Endothelial cell of umbilical vein (primary cell): ENCODE data around the gene SVEP1. TPM values are rescaled to one million over a fixed set of nuclear protein-coding genes. Genes with fewer than 3 reads are reported as not detected.

ENCODE experiments used
- BruUV-seq: library from RNA; stranded (reverse); fragments of 400-500 nt; replicated peaks from 2 replicates; lab custom pipeline; 2021; lab: Mats Ljungman, UMichigan
- CTCF ChIA-PET: fragments of 300-600, 350-600 bp; sonication (Branson Sonifier 250); formaldehyde crosslinking; loops from one replicate; lab custom pipeline; 2021; ENCODE audit warnings: antibody characterized with exemption, inconsistent platforms; lab: Charles Lee
- POLR2A ChIA-PET: fragments of 300-600, 350-600 bp; sonication (Branson Sonifier 250); formaldehyde crosslinking; loops from one replicate; lab custom pipeline; 2021; ENCODE audit warnings: antibody characterized with exemption, inconsistent platforms; lab: Charles Lee
- DNase-seq: peaks from one replicate; pipeline ENCODE4 v3.0.0-alpha.2; 2011; ENCODE audit warnings: low read depth, low spot score
- FAIRE-seq: peaks from 2 replicates; lab custom pipeline; 2011; peaks lifted over from hg19 to GRCh38; lab: Jason Lieb, UNC
- H2AFZ ChIP-seq: 2 replicates; pipeline ENCODE4 v1.6.0; 2012; ENCODE audit warnings: low read depth, low read length, control low read depth, inconsistent platforms
- H3K27ac ChIP-seq: 2 replicates; pipeline ENCODE4 v1.5.1; 2011; ENCODE audit warnings: low read depth, mild to moderate bottlenecking, control low read depth, low read length, moderate library complexity; ENCODE audit not compliant: insufficient read depth
- H3K27me3 ChIP-seq, 2 experiments: 2 replicates each; pipeline versions ENCODE4 v1.6.0 to v1.6.1; 2011; ENCODE audit warnings: low read length in 2 of 2, mixed read lengths in 1 of 2; ENCODE audit not compliant: control insufficient read depth in 2 of 2, insufficient read depth in 2 of 2
- H3K36me3 ChIP-seq, 2 experiments: 2 replicates in 1 of 2; 3 replicates in 1 of 2; pipeline ENCODE4 v1.5.1; 2011; ENCODE audit warnings: low read length in 2 of 2, mild to moderate bottlenecking in 1 of 2, moderate library complexity in 1 of 2; ENCODE audit not compliant: control insufficient read depth in 2 of 2, insufficient read depth in 2 of 2; ENCODE audit errors: extremely low read depth in 1 of 2
- H3K4me1 ChIP-seq: 3 replicates; pipeline ENCODE4 v1.5.1; 2011; ENCODE audit warnings: mild to moderate bottlenecking, low read length; ENCODE audit not compliant: control insufficient read depth, insufficient read depth; ENCODE audit errors: extremely low read depth
- H3K4me2 ChIP-seq: 2 replicates; pipeline ENCODE4 v1.6.1; 2011; ENCODE audit warnings: low read length, control low read depth, mixed read lengths; ENCODE audit not compliant: insufficient read depth
- H3K4me3 ChIP-seq, 3 experiments: fragments of 200-600 bp in 1 of 3; sonication (generic), shearing (Covaris generic) in 1 of 3; replicated peaks in 1 of 3; 2 replicates each; pipeline ENCODE4 v1.5.1; 2011 to 2016; ENCODE audit warnings: control low read depth in 3 of 3, low read length in 3 of 3, mild to moderate bottlenecking in 2 of 3, inconsistent platforms in 1 of 3, low read depth in 1 of 3, moderate library complexity in 1 of 3; ENCODE audit not compliant: insufficient read depth in 1 of 3
- H3K79me2 ChIP-seq: 2 replicates; pipeline ENCODE4 v1.6.0; 2012; ENCODE audit warnings: low read length, inconsistent platforms; ENCODE audit not compliant: control insufficient read depth, insufficient read depth
- H3K9ac ChIP-seq: replicated peaks from 2 replicates; pipeline ENCODE3; 2011; ENCODE audit warnings: low read length, control low read depth; ENCODE audit not compliant: insufficient read depth; ENCODE audit errors: extremely low read depth
- H3K9me1 ChIP-seq: replicated peaks from 3 replicates; pipeline ENCODE4 v1.6.0; 2011; ENCODE audit warnings: mild to moderate bottlenecking, low read length; ENCODE audit not compliant: control insufficient read depth, insufficient read depth; ENCODE audit errors: extremely low read depth
- H3K9me3 ChIP-seq: replicated peaks from 2 replicates; pipeline ENCODE4 v1.5.1; 2012; ENCODE audit warnings: low read length, inconsistent platforms; ENCODE audit not compliant: control insufficient read depth, insufficient read depth
- H4K20me1 ChIP-seq: replicated peaks from 2 replicates; pipeline ENCODE3; 2011; ENCODE audit warnings: mild to moderate bottlenecking, low read length; ENCODE audit not compliant: control insufficient read depth, insufficient read depth; ENCODE audit errors: extremely low read depth
- CTCF ChIP-seq, 2 donors: IDR thresholded peaks; 1 replicate in 1 of 2; 2 replicates in 1 of 2; pipeline ENCODE4 v1.5.1; 2011; ENCODE audit warnings: low read length in 2 of 2, mild to moderate bottlenecking in 2 of 2, moderate library complexity in 2 of 2, control low read depth in 1 of 2, inconsistent platforms in 1 of 2, low read depth in 1 of 2; ENCODE audit not compliant: insufficient read depth in 1 of 2; ENCODE audit errors: extremely low read depth in 1 of 2
- EZH2 ChIP-seq: IDR thresholded peaks from 2 replicates; pipeline ENCODE4 v1.6.1; 2012; ENCODE audit warnings: borderline replicate concordance, low read depth, mild to moderate bottlenecking, moderate library complexity, low read length, inconsistent platforms; ENCODE audit not compliant: severe bottlenecking
- FOS ChIP-seq: IDR thresholded peaks from 2 replicates; pipeline ENCODE4 v1.6.1; 2011; ENCODE audit warnings: mild to moderate bottlenecking, low read length, moderate library complexity, borderline replicate concordance; ENCODE audit not compliant: insufficient read depth
- GATA2 ChIP-seq: IDR thresholded peaks from 2 replicates; pipeline ENCODE4 v1.7.0; 2011; ENCODE audit warnings: low read depth, mild to moderate bottlenecking, moderate library complexity, mixed read lengths, low read length; ENCODE audit not compliant: insufficient read length, insufficient read depth
- JUN ChIP-seq: IDR thresholded peaks from 2 replicates; pipeline ENCODE4 v1.6.1; 2011; ENCODE audit warnings: borderline replicate concordance, low read depth; ENCODE audit not compliant: insufficient read length, insufficient read depth
- MAX ChIP-seq: IDR thresholded peaks from 2 replicates; pipeline ENCODE4 v1.6.1; 2011; ENCODE audit not compliant: insufficient read depth, insufficient read length
- MYC ChIP-seq: IDR thresholded peaks from one replicate; pipeline ENCODE4 v1.6.1; 2011; ENCODE audit warnings: mild to moderate bottlenecking, low read depth, low read length
- POLR2A ChIP-seq: IDR thresholded peaks from 2 replicates; pipeline ENCODE4 v1.6.1; 2012; ENCODE audit warnings: low read depth, mild to moderate bottlenecking, control low read depth, low read length
- POLR2AphosphoS5 ChIP-seq: IDR thresholded peaks from 2 replicates; pipeline ENCODE4 v1.6.1; 2012; ENCODE audit warnings: low read depth, mild to moderate bottlenecking, control low read depth, low read length, moderate library complexity; ENCODE audit not compliant: insufficient read depth
- dilution Hi-C: fragments of 300-500 bp; cut with MboI; formaldehyde crosslinking; loops from one replicate; pipeline ENCODE4 v1.15.0; 2019; ENCODE audit warnings: low sequenced_read_pairs; ENCODE audit not compliant: extremely low pct_ligation_motif_present
- intact Hi-C: fragments of 100-400 bp; cut with micrococcal nuclease; formaldehyde crosslinking; loops from one replicate; pipeline ENCODE4 v1.10.0; 2022
- polyA plus RNA-seq, 4 experiments: library from polyadenylated mRNA; depleted of rRNA in 3 of 4; stranded (reverse) in 3 of 4; unstranded in 1 of 4; fragments of >200 nt; gene quantifications; 2 replicates each; pipeline versions ENCODE4 v1.2.1 to v1.2.3, GENCODE V29; 2011 to 2012; ENCODE audit warnings: missing spikeins in 1 of 4
- total RNA-seq: library from RNA; stranded (reverse); gene quantifications from 2 replicates; pipeline ENCODE4 v1.2.3, GENCODE V29; 2021

The SVEP1 gene
- total and polyA plus RNA-seq, 2 donors (not counting 3 experiments of a cell fraction or from before 2014, with no cell fraction given): 0.04 to 0.29 TPM

- intact Hi-C loops: no loop called here
- Histone ChIP-seq H3K27ac (no peak overlapping the region), H3K9ac (no peak overlapping the region), H3K4me1 (no peaks in the 10 kb centered on the region), H3K9me1 (no peaks in the 10 kb centered on the region), H3K4me3 (no peak overlapping the region), H2AFZ (no peak overlapping the region), H4K20me1 (no peaks in the 10 kb centered on the region), H3K79me2 (no peaks in the 10 kb centered on the region), H3K27me3 (no peaks in the 10 kb centered on the region), H3K9me3 (no peaks in the 10 kb centered on the region), H3K36me3 (no peaks in the 10 kb centered on the region), H3K4me2 (no peak overlapping the region)
- no TSS peak for BruUV-seq
- dilution Hi-C loops: no loop called here
- no peak for DNase-seq
- TF ChIP-seq EZH2: no peak
- no peak for TF ChIP-seq JUN
- no peak for TF ChIP-seq POLR2AphosphoS5
- no peak for TF ChIP-seq POLR2A
- TF ChIP-seq FOS: no peak
- TF ChIP-seq GATA2: no peak
- TF ChIP-seq MAX: no peak
- TF ChIP-seq MYC: no peak
- no peak for TF ChIP-seq CTCF (IDR thresholded peaks at IDR 0.05; ENCODE audit: extremely low read depth in 1 of 2, insufficient read depth in 1 of 2, low read depth in 1 of 2, low read length in 2 of 2)
- POLR2A ChIA-PET: no interaction called here
- no peak for FAIRE-seq
- CTCF ChIA-PET: no interaction called here
Measured at GRCh38 chr9:110344821-110345220, 234.7 kb downstream of the SVEP1 start.
